SK-N-SH (cell line): ENCODE data around the gene ZDHHC16. TPM values are rescaled to one million over a fixed set of nuclear protein-coding genes. Genes with fewer than 3 reads are reported as not detected.
A peak's percentile ranks its signal among the peaks of the same experiment; 100 is the strongest.

ENCODE experiments used
- CTCF ChIA-PET: fragments of 300-600, 350-600 bp; formaldehyde crosslinking; extraction: SDS; loops from one replicate; lab custom pipeline; 2021; lab: Yijun Ruan, JAX
- POLR2A ChIA-PET: fragments of 350-600 bp; sonication (Branson Sonifier 250); formaldehyde crosslinking; extraction: SDS; loops from one replicate; lab custom pipeline; 2020; ENCODE audit warnings: antibody characterized with exemption, inconsistent platforms; lab: Yijun Ruan, JAX
- DNase-seq: peaks from one replicate; pipeline ENCODE4 v3.0.0; 2012
- H2AFZ ChIP-seq: fragments of 200-600 bp; sonication (generic); 2 replicates; pipeline ENCODE4 v1.8.1; 2016; ENCODE audit warnings: antibody characterized with exemption, mild to moderate bottlenecking, low read depth
- H3F3A ChIP-seq: fragments of 200-600 bp; sonication (generic); replicated peaks from 2 replicates; pipeline ENCODE3; 2016; ENCODE audit warnings: antibody characterized with exemption, mild to moderate bottlenecking; ENCODE audit not compliant: insufficient read depth
- H3K27ac ChIP-seq, 2 experiments: fragments of 200-500 bp in 1 of 2; fragments of 200-600 bp in 1 of 2; sonication (Bioruptor generic) in 1 of 2; sonication (generic), shearing (Covaris generic) in 1 of 2; 2 replicates each; pipeline versions ENCODE4 v1.5.1 to v1.6.1; 2014 to 2016; ENCODE audit warnings: low read depth in 2 of 2, inconsistent platforms in 1 of 2, low read length in 1 of 2, mild to moderate bottlenecking in 1 of 2, mixed read lengths in 1 of 2
- H3K27me3 ChIP-seq: fragments of 200-600 bp; sonication (generic), shearing (Covaris generic); 2 replicates; pipeline ENCODE4 v1.6.1; 2016; ENCODE audit warnings: mixed run types; ENCODE audit not compliant: insufficient read depth
- H3K36me3 ChIP-seq, 2 experiments: fragments of 200-500 bp in 1 of 2; fragments of 200-600 bp in 1 of 2; sonication (Bioruptor generic) in 1 of 2; sonication (generic) in 1 of 2; replicated peaks in 1 of 2; 2 replicates each; pipeline versions ENCODE3 to v1.5.1; 2014 to 2016; ENCODE audit warnings: low read length in 1 of 2, mild to moderate bottlenecking in 1 of 2; ENCODE audit not compliant: insufficient read depth in 2 of 2, control insufficient read depth in 1 of 2
- H3K4me1 ChIP-seq, 2 experiments: fragments of 200-500 bp in 1 of 2; fragments of 200-600 bp in 1 of 2; sonication (Bioruptor generic) in 1 of 2; sonication (generic), shearing (Covaris generic) in 1 of 2; 2 replicates each; pipeline versions ENCODE4 v1.5.1 to v1.6.1; 2014 to 2016; ENCODE audit warnings: low read depth in 1 of 2, low read length in 1 of 2, mixed run types in 1 of 2; ENCODE audit not compliant: insufficient read depth in 2 of 2, control insufficient read depth in 1 of 2
- H3K4me2 ChIP-seq: fragments of 200-600 bp; sonication (generic), shearing (Covaris generic); 2 replicates; pipeline ENCODE4 v1.6.1; 2017; ENCODE audit warnings: mixed run types
- H3K4me3 ChIP-seq, 2 experiments: fragments of 200-500 bp in 1 of 2; fragments of 200-600 bp in 1 of 2; sonication (Bioruptor generic) in 1 of 2; sonication (generic), shearing (Covaris generic) in 1 of 2; 2 replicates each; pipeline versions ENCODE4 v1.5.1 to v1.8.1; 2014 to 2016; ENCODE audit warnings: low read depth in 2 of 2, inconsistent platforms in 1 of 2, low read length in 1 of 2, mild to moderate bottlenecking in 1 of 2, mixed read lengths in 1 of 2, moderate library complexity in 1 of 2
- H3K79me2 ChIP-seq: fragments of 200-600 bp; sonication (generic); 2 replicates; pipeline ENCODE4 v1.8.1; 2017; ENCODE audit warnings: mild to moderate bottlenecking; ENCODE audit not compliant: insufficient read depth
- H3K9ac ChIP-seq: fragments of 200-600 bp; sonication (generic); 2 replicates; pipeline ENCODE4 v1.6.1; 2017; ENCODE audit warnings: mixed run types
- H3K9me2 ChIP-seq: fragments of 200-600 bp; sonication (generic); 2 replicates; pipeline ENCODE4 v1.6.1; 2017; ENCODE audit warnings: mixed run types
- H3K9me3 ChIP-seq: fragments of 200-600 bp; sonication (generic); 2 replicates; pipeline ENCODE4 v1.6.1; 2017; ENCODE audit warnings: mixed run types, mild to moderate bottlenecking, moderate library complexity
- H4K20me1 ChIP-seq: fragments of 200-600 bp; sonication (generic); 2 replicates; pipeline ENCODE4 v1.6.1; 2017; ENCODE audit warnings: mild to moderate bottlenecking, mixed run types; ENCODE audit not compliant: insufficient read depth
- ELF1 ChIP-seq: IDR thresholded peaks from 2 replicates; pipeline ENCODE4 v1.4.0; 2012
- FOSL2 ChIP-seq: IDR thresholded peaks from 2 replicates; pipeline ENCODE4 v1.4.0; 2012; ENCODE audit warnings: low read depth, mild to moderate bottlenecking, moderate library complexity, borderline replicate concordance
- FOXJ3 ChIP-seq: sonication (generic); formaldehyde crosslinking; IDR thresholded peaks from 2 replicates; pipeline ENCODE4 v1.5.1; 2020; ENCODE audit warnings: mild to moderate bottlenecking, missing genetic modification reagents
- GABPA ChIP-seq: IDR thresholded peaks from 2 replicates; pipeline ENCODE4 v1.4.0; 2012; ENCODE audit warnings: low read depth, mild to moderate bottlenecking
- JUND ChIP-seq: IDR thresholded peaks from 2 replicates; pipeline ENCODE4 v1.4.0; 2012
- MEF2A ChIP-seq: IDR thresholded peaks from 2 replicates; pipeline ENCODE4 v1.4.0; 2012; ENCODE audit warnings: low read depth, borderline replicate concordance
- MXI1 ChIP-seq: IDR thresholded peaks from 2 replicates; pipeline ENCODE4 v1.6.1; 2012; ENCODE audit warnings: mild to moderate bottlenecking, low read depth, low read length, improper control_type of control experiment
- NFIC ChIP-seq: IDR thresholded peaks from 2 replicates; pipeline ENCODE4 v1.4.0; 2012; ENCODE audit warnings: borderline replicate concordance
- RCOR1 ChIP-seq: fragments of 150-350 bp; IDR thresholded peaks from 2 replicates; pipeline ENCODE4 v1.6.1; 2017; ENCODE audit warnings: antibody characterized with exemption, low read length
- SIN3A ChIP-seq: IDR thresholded peaks from 2 replicates; pipeline ENCODE4 v1.6.1; 2012; ENCODE audit warnings: low read depth, mild to moderate bottlenecking, low read length, moderate library complexity, borderline replicate concordance
- SMC3 ChIP-seq: IDR thresholded peaks from 2 replicates; pipeline ENCODE4 v1.6.1; 2012; ENCODE audit warnings: low read depth, low read length, improper control_type of control experiment
- TCF12 ChIP-seq: IDR thresholded peaks from 2 replicates; pipeline ENCODE4 v1.4.0; 2012
- WGBS: methylation state at CpG from one replicate; pipeline ENCODE4 v1.1.6; 2017; ENCODE audit warnings: low lambda C conversion rate; 5-methylcytosine and 5-hydroxymethylcytosine counted together
- polyA plus RNA-seq, 3 experiments: library from polyadenylated mRNA; depleted of rRNA; stranded (reverse); fragments of >200 nt; gene quantifications; 2 replicates each; pipeline ENCODE4 v1.2.3, GENCODE V29; 2012
- TF ChIP-seq, protein P1 (sequence below): IDR thresholded peaks from 2 replicates; pipeline ENCODE4 v1.6.1; 2012; ENCODE audit warnings: mild to moderate bottlenecking, low read depth, low read length, moderate library complexity
- TF ChIP-seq, protein P2 (sequence below): fragments of 200-600 bp; sonication (generic); IDR thresholded peaks from 2 replicates; pipeline ENCODE4 v1.6.1; 2017; ENCODE audit warnings: antibody characterized with exemption, mild to moderate bottlenecking, moderate library complexity
- TF ChIP-seq, protein P3 (sequence below): IDR thresholded peaks from 2 replicates; pipeline ENCODE4 v1.4.0; 2012; ENCODE audit warnings: low read depth
- TF ChIP-seq, protein P4 (sequence below): fragments of 150-350 bp; IDR thresholded peaks from 2 replicates; pipeline ENCODE4 v1.6.1; 2017; ENCODE audit warnings: antibody characterized with exemption, low read length, low read depth, borderline replicate concordance

ZDHHC16 gene
- polyA plus RNA-seq, 1 of the 3 experiments (the other 2 are of a cell fraction): 71.5 TPM

DNA sequence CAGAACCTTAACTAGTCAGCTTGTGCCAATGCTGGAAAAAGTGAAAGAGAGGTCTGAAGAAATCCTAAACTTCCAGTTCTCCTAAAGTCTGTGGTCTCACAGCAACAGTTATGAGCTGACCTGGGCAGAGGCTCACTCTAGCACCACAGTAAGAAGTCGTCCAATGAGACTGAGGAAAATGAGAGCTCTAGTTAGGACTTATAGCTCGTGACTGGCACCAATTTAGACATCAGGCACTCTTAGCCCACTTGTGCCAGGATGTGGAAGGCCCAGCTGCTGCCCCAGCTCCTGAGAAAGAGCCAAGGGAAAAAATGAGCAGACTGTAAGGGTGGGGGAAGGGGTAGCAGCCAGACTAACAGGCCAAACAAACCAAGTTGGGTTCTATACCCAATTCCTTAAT, 44.6 kb downstream of the ZDHHC16 start:
- Histone ChIP-seq H3K27ac (no peak overlapping the region), H4K20me1 (peaks cover 78% of the 10 kb centered on the region)
- CTCF ChIA-PET: interaction anchor here (0.7 to 1.3 kb wide), 2 partner anchors 31 to 111 kb away, joined by 3 read pairs; no protein-coding TSS in a partner anchor

DNA sequence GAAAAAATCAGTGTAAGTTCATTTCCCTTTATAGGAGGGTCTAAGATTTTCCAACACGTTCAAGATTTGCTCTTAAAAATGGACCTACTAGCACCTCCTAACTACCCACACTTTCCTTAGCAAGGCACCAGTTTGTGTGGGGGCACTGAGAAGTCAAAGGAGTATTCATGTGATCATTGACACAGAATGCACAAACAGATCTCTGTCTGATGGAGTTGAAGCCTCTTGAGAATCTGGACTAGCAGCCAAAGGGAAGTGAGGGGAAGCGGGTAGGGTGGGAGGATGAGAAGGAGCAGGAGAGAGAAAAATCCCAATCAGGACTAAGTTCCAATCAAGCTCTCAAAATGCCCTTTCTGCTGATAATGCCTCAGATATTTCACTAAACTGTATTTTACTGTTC, 48.2 kb downstream of the ZDHHC16 start:
- H3K9me2 ChIP-seq: no peaks in the 10 kb centered on the region
- H3K27me3 ChIP-seq: no peaks in the 10 kb centered on the region
- peaks cover 19% of the 10 kb centered on the region for H3F3A ChIP-seq
- H3K4me1 ChIP-seq: peaks cover 9 to 19% of the 10 kb centered on the region in 2 experiments; a peak in 3 of 4 replicates
- TF ChIP-seq MEF2A (no peak), GABPA (no peak)
- TF ChIP-seq, protein P1, sequence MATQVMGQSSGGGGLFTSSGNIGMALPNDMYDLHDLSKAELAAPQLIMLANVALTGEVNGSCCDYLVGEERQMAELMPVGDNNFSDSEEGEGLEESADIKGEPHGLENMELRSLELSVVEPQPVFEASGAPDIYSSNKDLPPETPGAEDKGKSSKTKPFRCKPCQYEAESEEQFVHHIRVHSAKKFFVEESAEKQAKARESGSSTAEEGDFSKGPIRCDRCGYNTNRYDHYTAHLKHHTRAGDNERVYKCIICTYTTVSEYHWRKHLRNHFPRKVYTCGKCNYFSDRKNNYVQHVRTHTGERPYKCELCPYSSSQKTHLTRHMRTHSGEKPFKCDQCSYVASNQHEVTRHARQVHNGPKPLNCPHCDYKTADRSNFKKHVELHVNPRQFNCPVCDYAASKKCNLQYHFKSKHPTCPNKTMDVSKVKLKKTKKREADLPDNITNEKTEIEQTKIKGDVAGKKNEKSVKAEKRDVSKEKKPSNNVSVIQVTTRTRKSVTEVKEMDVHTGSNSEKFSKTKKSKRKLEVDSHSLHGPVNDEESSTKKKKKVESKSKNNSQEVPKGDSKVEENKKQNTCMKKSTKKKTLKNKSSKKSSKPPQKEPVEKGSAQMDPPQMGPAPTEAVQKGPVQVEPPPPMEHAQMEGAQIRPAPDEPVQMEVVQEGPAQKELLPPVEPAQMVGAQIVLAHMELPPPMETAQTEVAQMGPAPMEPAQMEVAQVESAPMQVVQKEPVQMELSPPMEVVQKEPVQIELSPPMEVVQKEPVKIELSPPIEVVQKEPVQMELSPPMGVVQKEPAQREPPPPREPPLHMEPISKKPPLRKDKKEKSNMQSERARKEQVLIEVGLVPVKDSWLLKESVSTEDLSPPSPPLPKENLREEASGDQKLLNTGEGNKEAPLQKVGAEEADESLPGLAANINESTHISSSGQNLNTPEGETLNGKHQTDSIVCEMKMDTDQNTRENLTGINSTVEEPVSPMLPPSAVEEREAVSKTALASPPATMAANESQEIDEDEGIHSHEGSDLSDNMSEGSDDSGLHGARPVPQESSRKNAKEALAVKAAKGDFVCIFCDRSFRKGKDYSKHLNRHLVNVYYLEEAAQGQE: no peak
- H3K27ac ChIP-seq: no peak overlapping the region
- CTCF ChIA-PET: interaction anchor here (1.2 kb wide), 1 partner anchor 30 kb away, joined by 4 read pairs; no protein-coding TSS in a partner anchor
- peaks cover 0 to 16% of the 10 kb centered on the region in 2 experiments for H3K36me3 ChIP-seq
- no peak overlapping the region for H3K4me3 ChIP-seq
- no peaks in the 10 kb centered on the region for H3K9me3 ChIP-seq
- H3K79me2 ChIP-seq: peaks cover 93% of the 10 kb centered on the region
- peaks cover 81% of the 10 kb centered on the region for H4K20me1 ChIP-seq
- H2AFZ ChIP-seq: no peak overlapping the region
- WGBS: 72% methylated on average over 2 of the region's 2 CpGs
- POLR2A ChIA-PET: no interaction called here
- no peak overlapping the region for H3K4me2 ChIP-seq
- no peak overlapping the region for H3K9ac ChIP-seq
- DNase-seq: no peak

More for the DNA sequence above, 44.6 kb downstream of the ZDHHC16 start:
- no peaks in the 10 kb centered on the region for H3K27me3 ChIP-seq
- peak overlapping the region; percentile 33; the same call in 1 of the 2 replicates for H3K4me2 ChIP-seq
- no peaks in the 10 kb centered on the region for H3K9me3 ChIP-seq
- DNase-seq: no peak
- H3K4me3 ChIP-seq: no peak overlapping the region
- H3K79me2 ChIP-seq: peaks cover 99% of the 10 kb centered on the region
- peaks cover 9% of the 10 kb centered on the region for H3F3A ChIP-seq
- H3K9ac ChIP-seq: no peak overlapping the region
- TF ChIP-seq SIN3A: no peak
- TF ChIP-seq, all 33 proteins: peak for 0
- WGBS: no CpG with 5 or more reads among the region's 2 CpGs
- Histone ChIP-seq H3K36me3 (peaks cover 0 to 14% of the 10 kb centered on the region in 2 experiments), H3K4me1 (peaks cover 4 to 12% of the 10 kb centered on the region in 2 experiments; a peak in 2 of 4 replicates), H3K9me2 (no peaks in the 10 kb centered on the region), H2AFZ (no peak overlapping the region)
- POLR2A ChIA-PET: no interaction called here

DNA sequence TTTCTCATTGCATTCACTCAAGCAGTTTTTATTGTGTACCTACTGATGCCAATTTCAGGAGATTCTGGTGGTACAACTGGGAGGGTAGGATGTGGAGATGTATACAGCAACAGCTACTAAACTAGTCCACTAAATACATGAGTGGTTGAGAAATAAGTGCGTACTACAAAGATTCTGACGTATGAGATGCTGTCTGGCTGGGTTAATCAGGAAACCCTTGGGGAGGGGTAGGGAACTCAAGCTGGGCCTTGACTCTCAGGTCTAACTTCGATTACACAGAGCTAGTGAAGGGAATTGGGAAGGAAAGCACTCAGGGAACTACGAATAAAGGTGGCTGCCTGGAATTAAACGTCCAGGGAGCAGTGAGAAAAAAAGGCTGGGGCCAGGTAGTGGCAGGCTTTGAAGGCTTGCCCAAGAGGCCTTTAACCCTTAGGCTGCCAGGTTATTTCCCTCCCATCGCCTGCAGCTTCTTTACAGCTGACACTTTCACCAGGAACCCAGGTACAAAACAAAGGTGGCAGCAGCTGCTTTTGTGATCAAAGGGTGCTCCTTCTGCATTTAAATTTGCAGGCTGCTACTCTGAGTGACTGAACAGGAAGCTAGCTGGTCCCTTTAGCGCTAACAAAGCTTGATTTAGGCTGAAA, 49.0 kb downstream of the ZDHHC16 start:
- no peak overlapping the region for H2AFZ ChIP-seq
- ChIA-PET CTCF (interaction anchor here (0.7 to 2.5 kb wide), 4 partner anchors 31 to 86 kb away, joined by 3 to 5 read pairs (median 4); no protein-coding TSS in a partner anchor), POLR2A (no interaction called here)
- H3K27me3 ChIP-seq: no peaks in the 10 kb centered on the region
- 72% methylated on average over 7 of the region's 7 CpGs for WGBS
- peaks cover 13 to 19% of the 10 kb centered on the region in 2 experiments; a peak in 3 of 4 replicates for H3K4me1 ChIP-seq
- peaks cover 11% of the 10 kb centered on the region for H3F3A ChIP-seq
- DNase-seq: no peak
- peaks cover 0 to 16% of the 10 kb centered on the region in 2 experiments for H3K36me3 ChIP-seq
- H4K20me1 ChIP-seq: peaks cover 73% of the 10 kb centered on the region
- no peak overlapping the region for H3K27ac ChIP-seq
- H3K9me3 ChIP-seq: no peaks in the 10 kb centered on the region
- no peaks in the 10 kb centered on the region for H3K9me2 ChIP-seq
- H3K79me2 ChIP-seq: peaks cover 93% of the 10 kb centered on the region
- peak overlapping the region; percentile 51 for H3K4me2 ChIP-seq
- no peak overlapping the region for H3K9ac ChIP-seq
- H3K4me3 ChIP-seq: no peak overlapping the region
- no peak for TF ChIP-seq FOSL2
- TF ChIP-seq ELF1: no peak
- TF ChIP-seq RCOR1: no peak
- no peak for TF ChIP-seq TCF12
- TF ChIP-seq, protein P2, sequence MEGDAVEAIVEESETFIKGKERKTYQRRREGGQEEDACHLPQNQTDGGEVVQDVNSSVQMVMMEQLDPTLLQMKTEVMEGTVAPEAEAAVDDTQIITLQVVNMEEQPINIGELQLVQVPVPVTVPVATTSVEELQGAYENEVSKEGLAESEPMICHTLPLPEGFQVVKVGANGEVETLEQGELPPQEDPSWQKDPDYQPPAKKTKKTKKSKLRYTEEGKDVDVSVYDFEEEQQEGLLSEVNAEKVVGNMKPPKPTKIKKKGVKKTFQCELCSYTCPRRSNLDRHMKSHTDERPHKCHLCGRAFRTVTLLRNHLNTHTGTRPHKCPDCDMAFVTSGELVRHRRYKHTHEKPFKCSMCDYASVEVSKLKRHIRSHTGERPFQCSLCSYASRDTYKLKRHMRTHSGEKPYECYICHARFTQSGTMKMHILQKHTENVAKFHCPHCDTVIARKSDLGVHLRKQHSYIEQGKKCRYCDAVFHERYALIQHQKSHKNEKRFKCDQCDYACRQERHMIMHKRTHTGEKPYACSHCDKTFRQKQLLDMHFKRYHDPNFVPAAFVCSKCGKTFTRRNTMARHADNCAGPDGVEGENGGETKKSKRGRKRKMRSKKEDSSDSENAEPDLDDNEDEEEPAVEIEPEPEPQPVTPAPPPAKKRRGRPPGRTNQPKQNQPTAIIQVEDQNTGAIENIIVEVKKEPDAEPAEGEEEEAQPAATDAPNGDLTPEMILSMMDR: no peak
- no peak for TF ChIP-seq FOXJ3 (CRISPR knock-in tag)
- TF ChIP-seq, protein P3, sequence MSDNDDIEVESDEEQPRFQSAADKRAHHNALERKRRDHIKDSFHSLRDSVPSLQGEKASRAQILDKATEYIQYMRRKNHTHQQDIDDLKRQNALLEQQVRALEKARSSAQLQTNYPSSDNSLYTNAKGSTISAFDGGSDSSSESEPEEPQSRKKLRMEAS: no peak
- no peak for TF ChIP-seq MXI1
- TF ChIP-seq, protein P4, sequence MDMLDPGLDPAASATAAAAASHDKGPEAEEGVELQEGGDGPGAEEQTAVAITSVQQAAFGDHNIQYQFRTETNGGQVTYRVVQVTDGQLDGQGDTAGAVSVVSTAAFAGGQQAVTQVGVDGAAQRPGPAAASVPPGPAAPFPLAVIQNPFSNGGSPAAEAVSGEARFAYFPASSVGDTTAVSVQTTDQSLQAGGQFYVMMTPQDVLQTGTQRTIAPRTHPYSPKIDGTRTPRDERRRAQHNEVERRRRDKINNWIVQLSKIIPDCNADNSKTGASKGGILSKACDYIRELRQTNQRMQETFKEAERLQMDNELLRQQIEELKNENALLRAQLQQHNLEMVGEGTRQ: no peak
- no peak for TF ChIP-seq NFIC
- no peak for TF ChIP-seq SMC3
- no peak for TF ChIP-seq JUND
